Bone marrow (tissue), 2 donors: Measurements from ENCODE around the gene BMPR1A.
A peak's percentile ranks its signal among the peaks of the same experiment; 100 is the strongest.
"Not testable (repeated sequence)": the region's sequence is repeated elsewhere in the genome, so short reads cannot be mapped to it uniquely, and the experiment has no call there.

Experiments
- DNase-seq, 2 donors: peaks; one replicate each; lab custom pipeline; 2025; lab: John Stamatoyannopoulos, UW

BMPR1A gene

DNA sequence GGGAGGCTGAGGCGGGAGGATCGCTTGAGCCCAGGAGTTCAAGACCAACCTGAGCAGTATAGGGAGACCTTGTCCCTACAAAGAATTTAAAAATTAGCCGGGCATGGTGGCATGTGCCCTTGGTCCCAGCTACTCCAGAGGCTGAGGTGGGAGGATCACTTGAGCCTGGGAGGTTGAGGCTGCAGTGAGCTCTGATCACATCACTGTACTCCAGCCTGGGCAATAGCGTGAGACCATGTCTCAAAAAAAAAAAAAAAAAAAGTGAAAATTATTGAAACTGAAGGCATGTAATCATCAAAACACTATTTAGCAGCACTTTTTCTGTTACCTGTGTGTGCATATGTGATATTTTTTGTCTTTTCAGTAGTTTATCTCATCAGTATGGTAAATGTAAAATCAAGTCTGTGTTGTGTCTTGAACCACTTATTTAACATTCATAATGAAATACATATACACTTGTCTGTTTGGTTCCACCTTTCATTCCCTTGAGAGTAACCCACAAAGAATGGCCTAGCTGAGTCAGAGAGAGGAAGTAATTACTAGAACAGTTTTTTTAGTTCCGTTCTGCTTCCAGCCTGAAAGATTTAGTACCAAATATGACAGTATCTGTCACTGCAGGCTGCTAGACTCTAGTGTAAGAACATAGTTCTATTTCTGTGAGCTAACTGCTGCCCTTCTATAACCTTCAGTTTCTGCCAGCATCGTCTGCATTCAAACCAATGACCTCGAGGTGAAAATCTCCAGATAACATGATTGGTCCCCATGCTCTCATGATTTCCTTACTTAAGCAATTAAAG is 132.4 kb downstream of the BMPR1A start:
- DNase-seq: peak in 1 of 2 donors; percentile 95

GRCh38 chr10:86889997-86890396 is 133.6 kb downstream of the BMPR1A start:
- no peak for DNase-seq

- DNase-seq: no peak
Observed at GRCh38 chr10:86898511-86898910, 142.1 kb downstream of the BMPR1A start.

GRCh38 chr10:86899132-86899531 is 142.7 kb downstream of the BMPR1A start:
- no peak for DNase-seq

GRCh38 chr10:86899670-86900276 is 143.4 kb downstream of the BMPR1A start:
- peak in 1 of 2 donors; percentile 13 for DNase-seq

DNA sequence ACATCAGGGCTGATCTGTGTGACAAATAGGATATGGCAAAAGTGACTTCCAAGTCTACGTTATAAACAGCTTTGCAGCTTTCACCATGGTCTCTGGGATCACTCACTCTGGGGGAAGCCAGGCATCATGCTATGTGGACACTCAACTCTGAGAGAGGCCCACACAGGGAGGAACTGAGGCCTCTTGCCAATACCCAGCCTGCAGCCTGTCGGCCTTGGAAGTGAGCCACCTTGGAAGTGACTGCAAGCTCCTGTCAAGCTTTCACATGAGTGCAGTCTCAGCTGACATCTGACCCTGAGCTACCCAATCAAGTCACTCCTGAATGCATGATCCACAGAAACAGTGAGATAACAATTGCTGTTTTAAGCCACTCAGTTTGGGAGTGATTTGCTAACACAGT is 144.5 kb downstream of the BMPR1A start:
- DNase-seq: no peak

- DNase-seq: no peak
Observed at GRCh38 chr10:86904600-86904999, 148.2 kb downstream of the BMPR1A start.

- DNase-seq: no peak
Observed at GRCh38 chr10:86905429-86905828, 149.0 kb downstream of the BMPR1A start.

DNA sequence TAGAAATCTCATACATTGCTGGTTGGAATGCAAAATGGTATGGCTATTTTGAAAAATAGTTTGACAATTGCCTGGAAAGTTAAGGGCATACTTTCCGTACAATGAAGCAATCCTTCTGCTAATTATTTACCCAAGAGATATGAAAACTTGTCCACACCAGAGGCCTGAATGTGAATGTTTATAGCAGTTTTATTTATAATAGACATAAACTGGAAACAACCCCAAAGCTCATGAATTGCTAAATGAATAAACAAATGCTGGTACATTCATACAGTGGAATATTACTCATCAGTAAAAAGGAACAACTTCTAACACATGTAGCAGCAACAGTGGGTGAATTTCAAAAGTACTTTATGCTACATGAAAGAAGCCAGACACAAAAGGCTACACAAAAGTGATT is 158.3 kb downstream of the BMPR1A start:
- no peak for DNase-seq

DNA sequence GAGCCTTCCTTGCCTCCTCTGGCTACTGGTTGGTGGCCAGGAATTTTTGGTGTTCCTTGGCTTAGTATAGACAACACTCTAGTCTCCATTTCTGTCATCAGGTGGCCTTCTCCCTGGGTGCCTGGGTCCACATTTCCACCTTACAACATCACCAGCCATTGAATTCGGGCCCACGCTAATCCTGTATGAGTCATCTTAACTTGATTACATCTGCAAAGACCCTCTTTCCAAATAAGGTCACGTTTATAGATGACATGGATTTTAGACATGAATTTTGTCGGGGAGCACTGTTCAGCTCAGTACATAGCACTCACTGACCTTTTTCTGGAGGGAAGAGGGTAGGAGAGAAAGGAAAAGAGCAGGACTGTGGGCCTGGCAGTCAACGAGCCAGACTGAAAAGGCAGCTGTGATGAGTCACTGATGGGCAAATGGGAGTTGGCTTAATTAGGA is 161.6 kb downstream of the BMPR1A start:
- DNase-seq: no peak

DNA sequence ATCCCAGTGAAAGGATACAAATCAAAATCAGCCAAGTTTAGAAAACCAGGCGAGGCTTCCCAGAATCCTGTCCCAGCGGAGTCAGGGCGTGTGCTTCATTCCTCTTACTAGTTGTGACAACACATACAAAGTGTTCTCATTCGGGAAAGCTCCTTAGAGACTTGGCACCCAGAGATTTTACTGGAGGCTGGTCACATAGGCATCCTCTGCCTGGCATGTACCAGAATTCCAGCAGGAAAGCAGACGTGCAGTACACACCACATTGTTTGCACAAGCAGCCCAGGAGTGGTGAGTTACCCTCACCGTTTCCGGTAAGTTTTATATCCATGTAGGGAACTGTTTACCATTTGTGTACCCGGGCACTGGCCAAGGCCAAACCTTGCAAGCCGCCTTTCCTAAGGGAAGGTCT is 166.1 kb downstream of the BMPR1A start:
- DNase-seq: no peak

- no peak for DNase-seq
Observed at GRCh38 chr10:86929468-86930380, 173.3 kb downstream of the BMPR1A start.

- no peak for DNase-seq
Observed at GRCh38 chr10:86931872-86932271, 175.5 kb downstream of the BMPR1A start.

- DNase-seq: no peak
Observed at GRCh38 chr10:86932674-86933073, 176.3 kb downstream of the BMPR1A start.

GRCh38 chr10:86934162-86934711 is 177.8 kb downstream of the BMPR1A start:
- DNase-seq: not testable (repeated sequence)

- DNase-seq: no peak
Observed at GRCh38 chr10:86936661-86937501, 180.5 kb downstream of the BMPR1A start.

GRCh38 chr10:86937502-86938154 is 181.2 kb downstream of the BMPR1A start:
- no peak for DNase-seq

DNA sequence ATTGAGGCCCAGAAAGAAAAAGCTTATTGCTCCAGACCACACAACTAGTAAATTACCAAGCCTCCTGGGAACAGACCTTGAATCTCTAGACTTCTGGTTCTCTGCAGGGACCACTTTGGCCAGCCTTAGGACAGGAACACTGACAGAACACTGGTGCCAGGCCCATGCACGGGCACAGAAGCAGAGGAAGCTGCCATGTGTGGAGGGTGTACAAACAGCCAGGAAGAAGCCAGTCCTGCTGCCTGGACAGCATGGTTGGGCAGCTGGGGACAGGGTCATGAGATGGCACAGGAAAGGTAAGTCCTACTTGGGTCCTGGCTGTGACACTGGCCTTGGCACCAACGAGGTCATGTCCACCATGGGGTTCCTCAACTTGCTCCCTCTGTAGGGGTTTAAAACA is 181.8 kb downstream of the BMPR1A start:
- no peak for DNase-seq

DNA sequence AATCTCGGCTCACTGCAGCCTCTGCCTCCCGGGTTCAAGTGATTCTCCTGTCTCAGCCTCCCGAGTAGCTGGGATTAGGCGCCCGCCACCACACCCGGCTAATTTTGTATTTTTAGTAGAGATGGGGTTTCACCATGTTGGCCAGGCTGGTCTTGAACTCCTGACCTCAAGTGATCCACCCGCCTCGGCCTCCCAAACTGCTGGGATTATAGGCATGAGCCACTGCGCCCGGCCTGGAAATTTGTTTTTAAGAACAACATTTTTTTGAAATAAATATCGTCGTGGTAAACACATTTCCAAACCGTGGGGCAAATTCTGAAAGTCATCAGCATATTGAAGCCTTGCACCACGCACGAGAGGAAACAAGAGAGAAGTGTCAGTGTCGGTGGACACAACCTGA is 183.7 kb downstream of the BMPR1A start:
- not testable (repeated sequence) for DNase-seq

DNA sequence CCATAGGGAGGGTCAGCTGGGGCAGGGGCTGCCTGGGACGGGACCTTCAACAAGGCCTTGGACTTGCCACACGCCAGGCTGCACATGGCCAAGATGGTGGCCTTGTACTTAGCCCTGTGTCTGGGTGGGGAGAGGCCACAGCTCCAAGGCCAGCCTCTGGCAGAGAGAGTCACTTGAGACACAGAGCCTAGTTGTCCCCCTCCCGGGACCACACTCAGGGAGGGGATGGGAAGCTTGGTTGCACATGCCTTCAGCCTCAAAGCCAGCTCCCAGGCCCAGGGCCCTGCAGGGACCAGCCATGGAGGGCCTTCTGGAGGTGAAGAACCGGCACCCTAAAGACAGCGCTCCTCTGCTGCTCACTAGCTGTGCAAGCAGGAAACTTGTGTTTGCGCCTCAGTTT is 184.3 kb downstream of the BMPR1A start:
- no peak for DNase-seq

GRCh38 chr10:86941426-86941825 is 185.0 kb downstream of the BMPR1A start:
- no peak for DNase-seq
